ENCODE results near the gene MED20.

- TF ChIP-seq PKNOX1 (IDR thresholded peaks at IDR 0.05) (no peak), CTBP1 (IDR thresholded peaks at IDR 0.05; ENCODE audit: borderline replicate concordance) (no peak), HDGF (IDR thresholded peaks at IDR 0.05; ENCODE audit: borderline replicate concordance) (no peak), FOXM1 (IDR thresholded peaks at IDR 0.05; ENCODE audit: borderline replicate concordance) (no peak), ELF4 (IDR thresholded peaks at IDR 0.05) (no peak), SP1 (IDR thresholded peaks at IDR 0.05) (no peak)
Measured at GRCh38 chr6:41909727-41910126, 11.2 kb downstream of the MED20 start.
